Activated naive CD4-positive, alpha-beta T cell treated with anti-CD3 and anti-CD28 coated beads, Interleukin-2, amount 50 U/mL, for 24 hours (primary cell): ENCODE results near the gene TACC2.

Experiments used
- H3K27ac Mint-ChIP-seq: one replicate; pipeline ENCODE4 v1.8.0; 2021; ENCODE audit warnings: mild to moderate bottlenecking, mixed read lengths
- H3K27me3 Mint-ChIP-seq: one replicate; pipeline ENCODE4 v1.8.0; 2021; ENCODE audit warnings: mixed read lengths
- H3K36me3 Mint-ChIP-seq: one replicate; pipeline ENCODE4 v1.8.0; 2021; ENCODE audit warnings: mixed read lengths
- H3K4me1 Mint-ChIP-seq: one replicate; pipeline ENCODE4 v1.8.0; 2021; ENCODE audit warnings: mixed read lengths
- H3K4me3 Mint-ChIP-seq: one replicate; pipeline ENCODE4 v1.8.0; 2021; ENCODE audit warnings: mild to moderate bottlenecking, mixed read lengths
- H3K9me3 Mint-ChIP-seq: one replicate; pipeline ENCODE4 v1.8.0; 2021; ENCODE audit warnings: mixed read lengths

Gene TACC2

GRCh38 chr10:122176232-122177213, 187.6 kb downstream of the TACC2 start:
- no peak overlapping the region for H3K27ac Mint-ChIP-seq
- H3K4me1 Mint-ChIP-seq: no peaks in the 10 kb centered on the region
- H3K36me3 Mint-ChIP-seq: no peaks in the 10 kb centered on the region
- no peaks in the 10 kb centered on the region for H3K9me3 Mint-ChIP-seq
- H3K4me3 Mint-ChIP-seq: no peak overlapping the region
- H3K27me3 Mint-ChIP-seq: no peaks in the 10 kb centered on the region

- Mint-ChIP-seq H3K36me3 (no peaks in the 10 kb centered on the region), H3K9me3 (no peaks in the 10 kb centered on the region), H3K27ac (no peak overlapping the region), H3K27me3 (no peaks in the 10 kb centered on the region), H3K4me3 (no peak overlapping the region), H3K4me1 (no peaks in the 10 kb centered on the region)
Observed at GRCh38 chr10:122178655-122179054, 189.7 kb downstream of the TACC2 start.

DNA sequence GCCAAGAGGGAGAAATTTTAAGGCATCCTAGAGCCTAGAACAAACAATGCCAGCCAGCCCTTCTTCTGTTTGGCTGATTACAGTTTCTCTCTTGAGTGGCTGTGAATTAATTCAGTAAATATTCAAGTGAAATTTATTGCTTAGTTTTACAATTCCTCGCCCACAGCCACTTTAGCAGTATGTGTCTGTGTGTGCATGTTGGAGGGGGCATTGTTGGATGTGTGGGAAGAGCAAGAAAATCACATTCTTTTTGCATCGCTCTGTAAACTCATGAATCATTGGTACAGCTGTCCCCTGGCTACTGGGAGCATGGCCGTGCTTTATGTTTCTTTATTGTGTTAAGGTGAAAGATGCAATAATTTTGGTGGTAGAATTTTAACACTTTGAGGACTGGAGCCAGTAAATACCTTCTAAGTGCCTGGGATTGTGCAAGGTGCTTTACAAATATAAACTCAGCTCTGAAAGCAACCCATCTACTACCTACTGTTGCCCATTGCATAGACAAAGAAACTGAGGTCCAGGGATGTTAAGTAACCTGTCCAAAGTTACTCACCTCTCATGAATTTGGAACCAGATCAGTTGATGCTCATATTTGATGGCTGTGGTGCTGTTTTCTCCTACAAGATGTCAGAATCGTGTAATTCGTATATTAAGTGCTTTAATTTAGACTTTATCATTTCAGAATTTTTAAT, 192.2 kb downstream of the TACC2 start:
- H3K36me3 Mint-ChIP-seq: no peaks in the 10 kb centered on the region
- no peak overlapping the region for H3K4me3 Mint-ChIP-seq
- H3K27ac Mint-ChIP-seq: no peak overlapping the region
- no peaks in the 10 kb centered on the region for H3K4me1 Mint-ChIP-seq
- no peaks in the 10 kb centered on the region for H3K9me3 Mint-ChIP-seq
- peaks cover 2% of the 10 kb centered on the region for H3K27me3 Mint-ChIP-seq

- Mint-ChIP-seq H3K9me3 (no peaks in the 10 kb centered on the region), H3K36me3 (no peaks in the 10 kb centered on the region), H3K27me3 (peaks cover 2% of the 10 kb centered on the region), H3K27ac (no peak overlapping the region), H3K4me3 (no peak overlapping the region), H3K4me1 (no peaks in the 10 kb centered on the region)
Observed at GRCh38 chr10:122181876-122182275, 192.9 kb downstream of the TACC2 start.

DNA sequence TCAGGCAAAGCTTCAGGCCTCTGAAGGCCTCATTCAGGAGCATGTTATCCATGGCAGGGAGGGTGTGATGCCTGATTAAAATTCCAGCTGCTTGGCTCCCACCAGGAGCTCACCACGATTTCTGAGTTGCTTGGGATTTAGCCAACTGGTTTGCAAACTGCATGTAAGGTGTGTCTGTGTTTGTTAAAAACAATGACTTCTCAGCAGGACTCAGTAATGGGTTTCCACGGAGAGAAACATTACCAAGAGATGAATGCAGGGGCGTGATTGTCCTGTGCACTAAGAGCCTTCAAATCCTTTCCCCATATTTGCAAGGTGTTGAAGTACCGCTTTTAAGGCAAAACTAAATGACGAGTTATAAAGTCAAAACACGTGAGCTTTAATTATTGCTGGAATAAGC, 193.3 kb downstream of the TACC2 start:
- Mint-ChIP-seq H3K27me3 (peaks cover 2% of the 10 kb centered on the region), H3K9me3 (no peaks in the 10 kb centered on the region), H3K27ac (no peak overlapping the region), H3K4me3 (no peak overlapping the region), H3K36me3 (no peaks in the 10 kb centered on the region), H3K4me1 (no peaks in the 10 kb centered on the region)

- no peaks in the 10 kb centered on the region for H3K4me1 Mint-ChIP-seq
- H3K4me3 Mint-ChIP-seq: no peak overlapping the region
- H3K27ac Mint-ChIP-seq: no peak overlapping the region
- no peaks in the 10 kb centered on the region for H3K36me3 Mint-ChIP-seq
- H3K27me3 Mint-ChIP-seq: peaks cover 2% of the 10 kb centered on the region
- H3K9me3 Mint-ChIP-seq: no peaks in the 10 kb centered on the region
Observed at GRCh38 chr10:122184254-122184653, 195.3 kb downstream of the TACC2 start.

DNA sequence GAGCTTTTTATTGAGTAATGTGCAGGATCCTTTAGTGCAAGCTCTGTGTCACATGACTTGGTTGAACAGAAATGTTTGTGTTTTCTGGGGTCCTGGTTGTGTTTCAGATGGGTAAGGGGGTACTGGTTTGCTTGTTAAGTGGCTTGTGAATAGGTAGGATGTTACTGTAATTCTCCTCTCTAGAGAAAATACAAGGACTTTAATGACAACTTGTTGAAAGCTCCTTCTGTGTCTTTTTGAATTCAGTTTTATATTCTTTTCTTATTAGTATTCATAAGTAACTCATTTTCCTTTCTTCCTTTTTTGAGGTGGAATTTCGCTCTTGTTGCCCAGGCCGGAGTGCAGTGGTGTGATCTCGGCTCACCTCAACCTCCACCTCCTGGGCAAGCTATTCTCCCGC, 196.7 kb downstream of the TACC2 start:
- Mint-ChIP-seq H3K36me3 (no peaks in the 10 kb centered on the region), H3K4me1 (no peaks in the 10 kb centered on the region), H3K9me3 (no peaks in the 10 kb centered on the region), H3K27ac (no peak overlapping the region), H3K27me3 (peaks cover 2% of the 10 kb centered on the region), H3K4me3 (no peak overlapping the region)

DNA sequence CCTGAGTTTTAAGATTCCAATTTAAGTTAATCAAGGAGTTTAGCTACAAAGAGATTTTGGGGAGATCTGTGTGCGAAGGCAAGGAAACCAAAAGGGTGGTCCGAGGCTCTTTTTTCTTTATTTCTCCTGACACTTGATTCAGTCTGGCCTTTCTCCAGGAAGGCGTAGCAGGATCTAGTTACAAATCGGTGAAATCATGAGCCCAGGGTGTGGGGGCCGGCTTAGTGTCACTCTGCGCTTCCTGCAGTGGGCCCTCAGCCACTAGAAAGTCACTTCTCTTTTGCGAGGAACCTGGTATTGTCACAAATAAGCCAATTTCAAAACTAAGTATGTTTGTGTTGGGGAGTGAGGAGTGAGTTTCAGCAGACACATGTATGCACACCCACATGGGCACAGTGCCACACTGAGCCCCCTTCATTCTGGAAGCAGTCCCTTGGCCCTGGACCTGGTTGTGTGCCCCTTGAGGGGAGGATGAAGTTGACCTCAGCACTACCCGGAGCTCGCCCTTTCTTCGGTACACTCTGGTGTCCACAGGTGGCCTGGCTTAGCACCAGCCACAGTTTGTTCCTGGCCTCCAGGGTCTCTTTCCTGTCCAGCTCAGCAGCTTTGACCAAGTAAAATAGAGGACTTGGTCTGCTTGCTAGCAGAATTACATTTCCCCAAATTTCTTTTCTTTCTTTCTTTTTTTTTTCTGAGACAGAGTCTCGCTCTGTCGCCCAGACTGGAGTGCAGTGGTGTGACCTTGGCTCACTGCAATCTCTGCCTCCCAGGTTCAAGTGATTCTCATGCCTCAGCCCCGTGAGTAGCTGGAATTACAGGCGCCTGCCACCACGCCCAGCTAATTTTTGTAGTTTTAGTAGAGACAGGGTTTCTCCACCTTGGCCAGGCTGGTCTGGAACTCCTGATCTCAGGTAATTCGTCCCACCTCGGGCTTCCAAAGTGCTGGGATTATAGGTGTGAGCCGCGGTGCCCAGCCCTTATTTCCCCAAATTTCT, 198.2 kb downstream of the TACC2 start:
- no peaks in the 10 kb centered on the region for H3K9me3 Mint-ChIP-seq
- no peaks in the 10 kb centered on the region for H3K4me1 Mint-ChIP-seq

GRCh38 chr10:122188706-122189105, 199.7 kb downstream of the TACC2 start:
- Mint-ChIP-seq H3K4me1 (no peaks in the 10 kb centered on the region), H3K27me3 (peaks cover 2% of the 10 kb centered on the region)

More for the DNA sequence above, 198.2 kb downstream of the TACC2 start:
- no peak overlapping the region for H3K27ac Mint-ChIP-seq
- peaks cover 2% of the 10 kb centered on the region for H3K27me3 Mint-ChIP-seq
- H3K36me3 Mint-ChIP-seq: no peaks in the 10 kb centered on the region
- H3K4me3 Mint-ChIP-seq: no peak overlapping the region

DNA sequence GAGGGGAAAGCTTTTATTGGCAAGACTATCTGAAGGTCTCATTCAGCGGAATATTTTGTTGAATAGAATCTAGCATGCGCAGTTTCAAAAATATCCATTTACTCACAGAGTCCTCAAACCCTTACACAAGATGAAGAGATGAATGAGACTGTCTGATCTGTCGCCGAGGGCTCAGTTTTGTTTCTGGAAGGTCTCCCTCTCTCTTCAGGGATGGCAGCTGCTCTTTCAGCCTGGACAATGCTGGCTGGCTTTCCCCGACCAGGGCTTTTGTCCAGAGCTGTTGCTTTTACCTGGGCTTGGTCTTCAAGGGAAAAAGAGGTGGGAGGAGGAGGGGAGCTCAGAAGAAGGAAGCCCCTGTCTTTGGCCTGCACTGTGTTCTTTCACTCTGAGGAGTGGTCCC, 200.2 kb downstream of the TACC2 start:
- H3K27ac Mint-ChIP-seq: no peak overlapping the region
- no peaks in the 10 kb centered on the region for H3K4me1 Mint-ChIP-seq
- no peaks in the 10 kb centered on the region for H3K9me3 Mint-ChIP-seq
- H3K36me3 Mint-ChIP-seq: no peaks in the 10 kb centered on the region
- H3K27me3 Mint-ChIP-seq: peaks cover 2% of the 10 kb centered on the region
- H3K4me3 Mint-ChIP-seq: no peak overlapping the region

More at GRCh38 chr10:122188706-122189105, 199.7 kb downstream of the TACC2 start:
- Mint-ChIP-seq H3K36me3 (no peaks in the 10 kb centered on the region), H3K4me3 (no peak overlapping the region), H3K27ac (no peak overlapping the region), H3K9me3 (no peaks in the 10 kb centered on the region)

DNA sequence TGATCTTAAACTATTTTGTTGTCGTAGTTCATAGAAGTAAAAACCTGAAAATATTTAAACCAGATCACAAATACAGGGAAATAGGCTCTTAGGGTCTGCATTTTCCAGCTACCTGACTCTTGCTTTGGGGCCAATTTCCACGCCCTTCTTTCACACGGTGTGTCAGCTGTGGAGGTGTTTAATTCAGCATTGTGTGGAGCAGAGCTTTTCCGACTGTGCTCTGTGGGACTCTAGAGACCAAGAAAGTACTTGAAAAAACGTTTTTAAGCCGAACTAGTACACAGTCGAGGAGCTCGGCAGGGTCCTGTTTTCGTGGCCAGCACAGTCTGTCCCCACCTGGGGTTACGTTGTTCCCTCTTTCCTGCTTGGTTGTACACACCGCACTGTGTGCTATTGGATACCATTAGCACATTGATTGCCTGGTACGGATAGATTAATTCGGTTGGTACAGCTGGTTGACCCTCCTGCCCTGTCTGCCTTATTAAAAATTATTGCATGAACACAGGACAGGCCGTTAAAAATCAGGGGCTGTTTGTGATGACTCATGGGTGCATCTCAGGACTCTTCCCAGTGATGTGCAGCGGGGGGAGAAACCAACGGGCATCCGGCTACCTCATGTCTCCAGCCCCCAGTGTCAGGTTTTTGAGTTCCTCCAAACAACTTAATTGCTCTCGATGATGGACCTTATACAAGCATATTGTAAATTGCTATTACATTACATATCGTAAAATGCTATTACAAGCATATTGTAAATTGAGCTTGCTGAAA, 201.4 kb downstream of the TACC2 start:
- Mint-ChIP-seq H3K36me3 (no peaks in the 10 kb centered on the region), H3K27ac (no peak overlapping the region), H3K27me3 (peaks cover 2% of the 10 kb centered on the region), H3K9me3 (no peaks in the 10 kb centered on the region), H3K4me1 (no peaks in the 10 kb centered on the region), H3K4me3 (no peak overlapping the region)

DNA sequence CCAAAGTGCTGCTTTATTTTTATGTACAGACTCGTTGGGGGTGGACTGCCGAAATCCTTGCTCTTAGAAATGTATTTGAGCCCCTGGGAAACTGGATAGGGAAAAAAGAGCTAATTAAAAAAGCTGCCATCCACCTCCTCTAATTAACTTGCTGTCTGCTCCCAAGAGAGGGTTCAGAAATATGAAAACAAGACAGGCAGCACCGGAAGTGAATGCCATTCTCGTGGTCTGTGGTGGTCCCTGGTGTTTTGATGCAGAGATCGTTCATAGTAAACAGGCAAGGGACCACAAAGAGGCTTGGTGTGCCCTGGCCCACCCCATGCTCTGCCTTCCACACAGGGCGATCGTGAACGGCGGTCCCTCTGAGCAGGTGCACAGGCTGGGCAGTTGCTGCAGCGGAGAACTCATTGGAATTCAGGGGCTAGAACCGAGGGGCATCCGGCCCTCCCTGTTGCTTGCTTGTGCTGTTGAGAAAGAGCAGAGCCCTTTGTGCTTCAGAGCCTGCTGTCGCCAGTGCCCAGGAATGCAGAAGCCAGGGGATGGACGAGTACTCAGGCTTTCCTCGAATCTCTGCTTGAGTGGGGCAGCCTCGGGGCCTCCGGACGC, 203.1 kb downstream of the TACC2 start:
- Mint-ChIP-seq H3K36me3 (no peaks in the 10 kb centered on the region), H3K4me1 (no peaks in the 10 kb centered on the region), H3K4me3 (no peak overlapping the region), H3K9me3 (no peaks in the 10 kb centered on the region), H3K27me3 (no peaks in the 10 kb centered on the region), H3K27ac (no peak overlapping the region)

- Mint-ChIP-seq H3K9me3 (no peaks in the 10 kb centered on the region), H3K36me3 (no peaks in the 10 kb centered on the region), H3K27ac (no peak overlapping the region)
Observed at GRCh38 chr10:122194251-122194650, 205.3 kb downstream of the TACC2 start.

DNA sequence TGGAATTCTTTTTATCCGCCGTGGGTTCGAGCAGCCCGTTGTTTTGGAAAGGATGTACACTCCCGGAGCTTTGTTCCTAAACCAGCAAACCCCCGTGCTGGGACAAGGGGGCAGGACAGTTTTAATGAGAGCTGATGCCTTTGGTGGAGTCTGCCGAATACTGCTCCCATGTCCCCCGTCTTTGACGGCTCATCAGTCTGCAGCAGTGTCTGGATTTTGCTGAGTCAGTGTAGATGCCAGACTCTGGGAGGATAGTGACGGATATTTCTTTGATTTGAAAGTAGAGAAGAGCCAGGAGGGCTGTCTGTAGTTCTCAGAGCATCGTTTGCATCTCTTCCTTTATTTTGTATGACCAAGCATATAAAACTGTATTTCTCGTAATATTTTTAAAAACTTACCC, 207.3 kb downstream of the TACC2 start:
- no peaks in the 10 kb centered on the region for H3K9me3 Mint-ChIP-seq
- H3K27me3 Mint-ChIP-seq: no peaks in the 10 kb centered on the region
- H3K4me1 Mint-ChIP-seq: no peaks in the 10 kb centered on the region
- no peaks in the 10 kb centered on the region for H3K36me3 Mint-ChIP-seq
- H3K4me3 Mint-ChIP-seq: no peak overlapping the region
- H3K27ac Mint-ChIP-seq: no peak overlapping the region

More at GRCh38 chr10:122194251-122194650, 205.3 kb downstream of the TACC2 start:
- Mint-ChIP-seq H3K27me3 (no peaks in the 10 kb centered on the region), H3K4me3 (no peak overlapping the region), H3K4me1 (no peaks in the 10 kb centered on the region)
